ENCODE results near the gene PCDHA1. TPM values are rescaled to one million over a fixed set of nuclear protein-coding genes. Genes with fewer than 3 reads are reported as not detected.
"Not testable (repeated sequence)": the region's sequence is repeated elsewhere in the genome, so short reads cannot be mapped to it uniquely, and the experiment has no call there.

Gene PCDHA1
- total RNA-seq, 1 donor from 2014 or later: 6.6 TPM

DNA sequence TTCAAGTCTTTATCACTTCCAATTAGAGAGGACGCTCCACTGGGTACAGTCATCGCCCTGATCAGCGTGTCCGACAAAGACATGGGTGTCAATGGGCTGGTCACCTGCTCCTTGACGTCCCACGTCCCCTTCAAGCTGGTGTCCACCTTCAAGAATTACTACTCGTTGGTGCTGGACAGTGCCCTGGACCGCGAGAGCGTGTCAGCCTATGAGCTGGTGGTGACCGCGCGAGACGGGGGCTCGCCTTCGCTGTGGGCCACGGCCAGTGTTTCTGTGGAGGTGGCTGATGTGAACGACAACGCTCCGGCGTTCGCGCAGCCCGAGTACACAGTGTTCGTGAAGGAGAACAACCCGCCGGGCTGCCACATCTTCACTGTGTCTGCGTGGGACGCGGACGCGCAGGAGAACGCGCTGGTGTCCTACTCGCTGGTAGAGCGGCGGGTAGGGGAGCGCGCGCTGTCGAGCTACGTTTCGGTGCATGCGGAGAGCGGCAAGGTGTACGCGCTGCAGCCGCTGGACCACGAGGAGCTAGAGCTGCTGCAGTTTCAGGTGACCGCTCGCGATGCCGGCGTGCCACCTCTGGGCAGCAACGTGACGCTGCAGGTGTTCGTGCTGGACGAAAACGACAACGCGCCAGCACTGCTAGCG, 22.4 kb downstream of the PCDHA1 start:
- not testable (repeated sequence) for DNase-seq

DNA sequence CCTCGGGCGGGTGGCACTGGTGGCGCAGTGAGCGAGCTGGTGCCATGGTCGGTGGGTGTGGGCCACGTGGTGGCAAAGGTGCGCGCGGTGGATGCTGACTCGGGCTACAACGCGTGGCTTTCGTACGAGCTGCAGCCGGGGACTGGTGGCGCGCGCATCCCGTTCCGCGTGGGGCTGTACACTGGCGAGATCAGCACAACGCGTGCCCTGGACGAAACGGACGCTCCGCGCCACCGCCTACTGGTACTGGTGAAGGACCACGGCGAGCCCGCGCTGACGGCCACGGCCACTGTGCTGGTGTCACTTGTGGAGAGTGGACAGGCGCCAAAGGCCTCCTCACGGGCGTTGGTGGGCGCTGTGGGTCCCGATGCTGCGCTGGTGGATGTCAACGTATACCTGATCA, 22.9 kb downstream of the PCDHA1 start:
- DNase-seq: no peak

DNA sequence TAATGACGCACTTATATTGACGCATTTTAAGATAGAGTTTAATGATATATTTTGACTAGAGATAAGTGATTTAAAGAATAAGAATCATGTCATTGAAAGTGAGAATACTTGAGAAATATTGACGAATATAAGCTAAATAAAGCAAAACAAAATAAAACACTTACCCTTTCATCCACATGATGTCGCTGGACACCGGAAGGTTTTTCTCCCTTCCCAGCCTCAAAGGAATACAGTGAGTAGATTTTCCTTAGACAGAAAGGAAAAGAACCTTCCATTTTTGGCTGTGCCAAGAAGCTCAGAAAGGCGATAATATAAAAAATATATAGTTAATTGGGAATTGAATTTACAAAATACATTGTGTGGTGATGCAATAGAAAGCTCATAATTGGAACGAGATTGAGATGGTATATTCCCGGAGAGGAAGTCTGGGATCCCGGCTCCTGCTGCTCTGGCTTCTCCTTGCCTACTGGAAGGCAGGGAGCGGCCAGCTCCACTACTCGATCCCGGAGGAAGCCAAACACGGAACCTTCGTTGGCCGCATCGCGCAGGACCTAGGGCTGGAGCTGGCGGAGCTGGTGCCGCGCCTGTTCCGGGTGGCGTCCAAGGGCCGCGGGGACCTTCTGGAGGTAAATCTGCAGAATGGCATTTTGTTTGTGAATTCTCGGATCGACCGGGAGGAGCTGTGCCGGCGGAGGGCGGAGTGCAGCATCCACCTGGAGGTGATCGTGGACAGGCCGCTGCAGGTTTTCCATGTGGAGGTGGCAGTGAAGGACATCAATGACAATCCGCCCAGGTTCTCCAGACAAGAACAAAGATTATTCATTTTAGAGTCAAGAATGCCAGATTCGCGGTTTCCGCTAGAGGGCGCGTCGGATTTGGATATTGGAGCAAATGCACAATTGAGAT, 35.7 kb downstream of the PCDHA1 start, which contains the start of gene PCDHA5:
Gene PCDHA5 (plus strand): TSS at position 239 of the 906 bp plus-strand sequence.
- no peak for DNase-seq

DNA sequence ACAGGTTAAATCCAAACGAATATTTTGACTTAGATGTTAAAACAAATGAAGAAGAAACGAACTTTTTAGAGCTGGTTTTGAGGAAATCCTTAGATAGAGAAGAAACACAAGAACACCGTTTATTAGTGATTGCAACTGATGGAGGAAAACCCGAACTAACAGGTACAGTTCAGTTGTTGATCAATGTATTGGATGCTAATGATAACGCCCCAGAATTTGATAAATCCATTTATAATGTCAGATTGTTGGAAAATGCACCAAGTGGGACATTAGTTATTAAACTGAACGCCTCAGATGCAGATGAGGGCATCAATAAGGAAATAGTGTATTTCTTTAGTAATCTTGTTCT, 36.3 kb downstream of the PCDHA1 start:
- no peak for DNase-seq

DNA sequence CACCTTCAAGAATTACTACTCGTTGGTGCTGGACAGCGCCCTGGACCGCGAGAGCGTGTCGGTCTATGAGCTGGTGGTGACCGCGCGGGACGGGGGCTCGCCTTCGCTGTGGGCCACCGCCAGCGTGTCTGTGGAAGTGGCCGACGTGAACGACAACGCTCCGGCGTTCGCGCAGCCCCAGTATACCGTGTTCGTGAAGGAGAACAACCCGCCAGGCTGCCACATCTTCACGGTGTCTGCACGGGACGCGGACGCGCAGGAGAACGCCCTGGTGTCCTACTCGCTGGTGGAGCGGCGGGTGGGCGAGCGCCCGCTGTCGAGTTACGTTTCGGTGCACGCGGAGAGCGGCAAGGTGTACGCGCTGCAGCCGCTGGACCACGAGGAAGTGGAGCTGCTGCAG, 37.0 kb downstream of the PCDHA1 start:
- not testable (repeated sequence) for DNase-seq

- DNase-seq: no peak
Measured at GRCh38 chr5:140823475-140823874, 37.5 kb downstream of the PCDHA1 start.

DNA sequence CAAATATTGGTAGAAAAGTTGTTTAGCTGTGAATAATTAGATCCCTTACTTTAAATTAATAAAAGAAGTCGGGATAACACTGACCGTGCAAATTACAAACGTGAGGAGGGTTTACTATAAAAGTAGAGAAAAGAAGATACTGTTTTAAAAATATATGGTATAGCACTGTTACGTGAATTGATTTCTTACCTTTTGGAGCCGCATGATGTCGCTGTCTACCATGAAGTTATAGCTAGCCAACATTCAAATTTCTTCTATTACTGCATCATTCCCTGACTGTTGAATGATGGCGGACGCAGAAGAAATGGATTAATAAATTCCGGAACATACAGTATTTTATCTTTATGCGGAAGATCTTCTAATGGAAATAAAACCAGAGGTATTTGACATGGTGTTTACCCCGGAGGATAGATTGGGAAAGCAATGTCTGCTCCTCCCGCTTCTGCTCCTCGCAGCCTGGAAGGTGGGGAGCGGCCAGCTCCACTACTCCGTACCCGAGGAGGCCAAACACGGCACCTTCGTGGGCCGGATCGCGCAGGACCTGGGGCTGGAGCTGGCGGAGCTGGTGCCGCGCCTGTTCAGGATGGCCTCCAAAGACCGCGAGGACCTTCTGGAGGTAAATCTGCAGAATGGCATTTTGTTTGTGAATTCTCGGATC, 41.9 kb downstream of the PCDHA1 start, which contains the start of gene PCDHA6:
Gene PCDHA6 (plus strand): TSS at position 257 of the 658 bp plus-strand sequence. CDS start 132 bp downstream, at position 389.
- no peak for DNase-seq

- no peak for DNase-seq
Measured at GRCh38 chr5:140828362-140828737, 42.4 kb downstream of the PCDHA1 start.

DNA sequence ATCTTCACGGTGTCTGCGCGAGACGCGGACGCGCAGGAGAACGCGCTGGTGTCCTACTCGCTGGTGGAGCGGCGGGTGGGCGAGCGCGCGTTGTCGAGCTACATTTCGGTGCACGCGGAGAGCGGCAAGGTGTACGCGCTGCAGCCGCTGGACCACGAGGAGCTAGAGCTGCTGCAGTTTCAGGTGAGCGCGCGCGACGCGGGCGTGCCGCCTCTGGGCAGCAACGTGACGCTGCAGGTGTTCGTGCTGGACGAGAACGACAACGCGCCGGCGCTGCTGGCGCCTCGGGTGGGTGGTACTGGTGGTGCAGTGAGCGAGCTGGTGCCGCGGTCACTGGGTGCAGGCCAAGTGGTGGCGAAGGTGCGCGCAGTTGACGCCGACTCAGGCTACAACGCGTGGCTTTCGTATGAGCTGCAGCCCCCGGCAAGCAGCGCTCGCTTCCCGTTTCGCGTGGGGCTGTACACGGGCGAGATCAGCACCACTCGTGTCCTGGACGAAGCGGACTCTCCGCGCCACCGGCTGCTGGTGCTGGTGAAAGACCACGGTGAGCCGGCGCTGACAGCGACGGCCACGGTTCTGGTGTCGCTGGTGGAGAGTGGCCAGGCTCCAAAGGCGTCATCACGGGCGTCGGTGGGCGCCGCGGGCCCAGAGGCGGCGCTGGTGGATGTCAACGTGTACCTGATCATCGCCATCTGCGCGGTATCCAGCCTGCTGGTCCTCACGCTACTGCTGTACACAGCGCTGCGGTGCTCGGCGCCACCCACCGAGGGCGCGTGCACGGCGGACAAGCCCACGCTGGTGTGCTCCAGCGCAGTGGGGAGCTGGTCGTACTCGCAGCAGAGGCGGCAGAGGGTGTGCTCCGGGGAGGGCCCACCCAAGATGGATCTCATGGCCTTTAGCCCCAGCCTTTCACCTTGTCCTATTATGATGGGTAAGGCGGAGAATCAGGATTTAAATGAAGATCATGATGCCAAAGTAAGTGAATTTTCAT, 43.9 kb downstream of the PCDHA1 start:
- not testable (repeated sequence) for DNase-seq

GRCh38 chr5:140833993-140834392, 48.1 kb downstream of the PCDHA1 start, which contains the start of gene PCDHA7:
PCDHA7 (plus strand) TSS chr5:140834269; CDS start chr5:140834384, 115 bp downstream.
- no peak for DNase-seq

- DNase-seq: not testable (repeated sequence)
Measured at GRCh38 chr5:140834439-140835008, 48.6 kb downstream of the PCDHA1 start.

DNA sequence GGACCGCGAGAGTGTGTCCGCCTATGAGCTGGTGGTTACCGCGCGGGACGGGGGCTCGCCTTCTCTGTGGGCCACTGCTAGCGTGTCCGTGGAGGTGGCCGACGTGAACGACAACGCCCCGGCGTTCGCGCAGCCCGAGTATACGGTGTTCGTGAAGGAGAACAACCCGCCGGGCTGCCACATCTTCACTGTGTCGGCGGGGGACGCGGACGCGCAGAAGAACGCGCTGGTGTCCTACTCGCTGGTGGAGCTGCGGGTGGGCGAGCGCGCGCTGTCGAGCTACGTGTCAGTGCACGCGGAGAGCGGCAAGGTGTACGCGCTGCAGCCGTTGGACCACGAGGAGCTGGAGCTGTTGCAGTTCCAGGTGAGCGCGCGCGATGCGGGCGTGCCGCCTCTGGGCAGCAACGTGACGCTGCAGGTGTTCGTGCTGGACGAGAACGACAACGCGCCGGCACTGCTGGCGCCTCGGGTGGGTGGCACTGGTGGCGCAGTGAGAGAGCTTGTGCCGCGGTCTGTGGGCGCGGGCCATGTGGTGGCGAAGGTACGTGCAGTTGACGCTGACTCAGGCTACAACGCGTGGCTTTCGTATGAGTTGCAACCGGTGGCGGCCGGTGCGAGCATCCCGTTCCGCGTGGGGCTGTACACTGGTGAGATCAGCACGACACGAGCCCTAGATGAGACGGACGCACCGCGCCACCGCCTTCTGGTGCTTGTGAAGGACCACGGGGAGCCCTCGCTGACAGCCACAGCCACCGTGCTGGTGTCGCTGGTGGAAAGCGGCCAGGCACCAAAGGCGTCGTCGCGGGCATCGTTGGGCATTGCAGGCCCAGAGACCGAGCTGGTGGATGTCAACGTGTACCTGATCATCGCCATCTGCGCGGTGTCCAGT, 49.9 kb downstream of the PCDHA1 start:
- no peak for DNase-seq

GRCh38 chr5:140840978-140841962, 55.3 kb downstream of the PCDHA1 start, which contains the start of gene PCDHA8:
PCDHA8 (plus strand) TSS chr5:140841187; CDS start chr5:140841322, 135 bp downstream.
- DNase-seq: no peak

DNA sequence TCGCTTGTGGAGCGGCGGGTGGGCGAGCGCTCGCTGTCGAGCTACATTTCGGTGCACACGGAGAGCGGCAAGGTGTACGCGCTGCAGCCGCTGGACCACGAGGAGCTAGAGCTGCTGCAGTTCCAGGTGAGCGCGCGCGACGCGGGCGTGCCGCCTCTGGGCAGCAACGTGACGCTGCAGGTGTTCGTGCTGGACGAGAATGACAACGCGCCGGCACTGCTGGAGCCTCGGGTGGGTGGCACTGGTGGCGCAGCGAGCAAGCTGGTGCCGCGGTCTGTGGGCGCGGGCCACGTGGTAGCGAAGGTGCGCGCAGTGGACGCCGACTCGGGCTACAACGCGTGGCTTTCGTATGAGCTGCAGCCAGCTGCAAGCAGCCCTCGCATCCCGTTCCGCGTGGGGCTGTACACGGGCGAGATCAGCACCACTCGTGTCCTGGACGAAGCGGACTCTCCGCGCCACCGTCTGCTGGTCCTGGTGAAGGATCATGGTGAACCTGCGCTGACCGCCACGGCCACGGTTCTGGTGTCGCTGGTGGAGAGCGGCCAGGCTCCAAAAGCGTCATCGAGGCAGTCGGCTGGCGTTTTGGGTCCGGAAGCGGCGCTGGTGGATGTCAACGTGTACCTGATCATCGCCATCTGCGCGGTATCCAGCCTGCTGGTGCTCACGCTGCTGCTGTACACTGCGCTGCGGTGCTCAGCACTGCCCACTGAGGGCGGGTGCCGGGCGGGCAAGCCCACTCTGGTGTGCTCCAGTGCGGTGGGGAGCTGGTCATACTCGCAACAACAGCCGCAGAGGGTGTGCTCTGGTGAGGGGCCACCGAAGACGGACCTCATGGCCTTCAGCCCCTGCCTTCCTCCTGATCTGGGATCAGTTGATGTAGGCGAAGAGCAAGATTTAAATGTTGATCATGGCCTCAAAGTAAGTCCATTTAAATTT, 57.1 kb downstream of the PCDHA1 start:
- DNase-seq: no peak

DNA sequence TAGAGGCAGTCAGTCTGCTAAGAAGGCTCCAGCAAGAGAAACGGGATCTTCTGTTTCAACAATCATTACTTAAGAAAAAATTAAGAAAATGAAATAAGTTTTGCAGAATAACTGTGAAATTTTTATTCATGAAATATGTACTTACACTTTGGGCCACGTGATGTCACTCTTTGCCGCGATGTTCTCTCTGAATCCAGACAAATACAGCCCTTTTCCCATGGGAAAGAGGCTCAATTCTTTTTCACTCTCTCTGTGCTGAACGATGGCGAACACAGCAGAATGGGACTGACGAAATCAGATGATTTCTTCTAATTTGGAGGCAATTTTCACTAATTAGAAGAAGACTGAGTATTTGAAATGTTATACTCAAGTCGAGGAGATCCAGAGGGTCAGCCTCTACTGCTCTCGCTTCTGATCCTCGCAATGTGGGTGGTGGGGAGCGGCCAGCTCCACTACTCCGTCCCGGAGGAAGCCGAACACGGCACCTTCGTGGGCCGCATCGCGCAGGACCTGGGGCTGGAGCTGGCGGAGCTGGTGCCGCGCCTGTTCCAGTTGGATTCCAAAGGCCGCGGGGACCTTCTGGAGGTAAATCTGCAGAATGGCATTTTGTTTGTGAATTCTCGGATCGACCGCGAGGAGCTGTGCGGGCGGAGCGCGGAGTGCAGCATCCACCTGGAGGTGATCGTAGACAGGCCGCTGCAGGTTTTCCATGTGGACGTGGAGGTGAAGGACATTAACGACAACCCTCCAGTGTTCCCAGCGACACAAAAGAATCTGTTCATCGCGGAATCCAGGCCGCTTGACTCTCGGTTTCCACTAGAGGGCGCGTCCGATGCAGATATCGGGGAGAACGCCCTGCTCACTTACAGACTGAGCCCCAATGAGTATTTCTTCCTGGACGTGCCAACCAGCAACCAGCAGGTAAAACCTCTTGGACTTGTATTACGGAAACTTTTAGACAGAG, 62.5 kb downstream of the PCDHA1 start, which contains the start of gene PCDHA9:
Gene PCDHA9 (plus strand): TSS at position 244 of the 964 bp plus-strand sequence. CDS start 114 bp downstream, at position 358.
- DNase-seq: not testable (repeated sequence)
